ENCODE measurements around the gene KIF11. TPM values are rescaled to one million over a fixed set of nuclear protein-coding genes. Genes with fewer than 3 reads are reported as not detected.

The KIF11 gene
- total and polyA plus RNA-seq, 4 donors: 1.0 to 7.5 (median 1.2) TPM

DNA sequence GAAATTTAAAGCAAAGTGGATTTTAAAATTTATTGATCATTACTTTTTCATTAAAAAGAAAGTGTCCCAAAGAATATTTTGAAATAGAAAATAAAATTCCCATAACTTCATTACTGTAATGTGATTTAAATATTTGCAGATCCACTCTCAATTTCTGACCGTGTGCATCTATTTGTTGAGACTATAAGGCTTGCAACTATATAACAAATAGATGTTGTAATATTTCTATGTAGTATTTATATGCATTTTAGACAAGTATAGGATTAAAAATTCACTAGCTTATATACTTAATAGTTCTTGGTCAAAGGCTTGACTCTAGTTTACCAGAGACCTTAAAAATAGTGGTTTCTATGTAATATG, 100.6 kb downstream of the KIF11 start:
- peaks cover 0 to 2% (median 0%) of the 10 kb centered on the region in 4 donors for H3K36me3 ChIP-seq (ENCODE audit: control insufficient read depth in 4 of 4, insufficient read depth in 4 of 4, low read length in 4 of 4)
- peaks cover 0 to 7% (median 0%) of the 10 kb centered on the region in 5 donors for H3K4me1 ChIP-seq (ENCODE audit: control insufficient read depth in 5 of 5, insufficient read depth in 5 of 5, low read length in 5 of 5)
- H3K9me3 ChIP-seq (ENCODE audit: control insufficient read depth in 4 of 4, insufficient read depth in 3 of 4, low read length in 3 of 4): no peaks in the 10 kb centered on the region
- no peak for ATAC-seq (ENCODE audit: insufficient read depth, low FRiP score)
- H3K27ac ChIP-seq (ENCODE audit: low read depth in 1 of 2, low read length in 1 of 2): no peak overlapping the region
- DNase-seq: no peak
- no peak overlapping the region for H3K9ac ChIP-seq (ENCODE audit: insufficient read depth in 1 of 2, low read length in 2 of 2)
- H3K27me3 ChIP-seq (ENCODE audit: control insufficient read depth in 3 of 3, insufficient read depth in 3 of 3, low read length in 2 of 3): peaks cover 0 to 81% (median 68%) of the 10 kb centered on the region in 3 donors
- H3K4me3 ChIP-seq: no peak overlapping the region
- TF ChIP-seq CTCF (IDR thresholded peaks at IDR 0.05; ENCODE audit: control extremely low read depth, extremely low read depth): no peak
- 74 to 76% methylated on average over 1 of the region's 1 CpG for WGBS, 2 donors

GRCh38 chr10:92695679-92696605, 103.0 kb downstream of the KIF11 start:
- peak in 2 of 3 donors; percentile 38 to 48 for DNase-seq
- Histone ChIP-seq H3K4me3 (no peak overlapping the region), H3K36me3 (ENCODE audit: control insufficient read depth in 4 of 4, insufficient read depth in 4 of 4, low read length in 4 of 4) (peaks cover 0 to 2% (median 0%) of the 10 kb centered on the region in 4 donors), H3K27ac (ENCODE audit: low read depth in 1 of 2, low read length in 1 of 2) (no peak overlapping the region), H3K27me3 (ENCODE audit: control insufficient read depth in 3 of 3, insufficient read depth in 3 of 3, low read length in 2 of 3) (peaks cover 0 to 74% (median 62%) of the 10 kb centered on the region in 3 donors), H3K9me3 (ENCODE audit: control insufficient read depth in 4 of 4, insufficient read depth in 3 of 4, low read length in 3 of 4) (no peaks in the 10 kb centered on the region), H3K9ac (ENCODE audit: insufficient read depth in 1 of 2, low read length in 2 of 2) (no peak overlapping the region), H3K4me1 (ENCODE audit: control insufficient read depth in 5 of 5, insufficient read depth in 5 of 5, low read length in 5 of 5) (peaks cover 0 to 17% (median 0%) of the 10 kb centered on the region in 5 donors)
- ATAC-seq (ENCODE audit: insufficient read depth, low FRiP score): no peak
- no peak for TF ChIP-seq CTCF (IDR thresholded peaks at IDR 0.05; ENCODE audit: control extremely low read depth, extremely low read depth)
- WGBS, 2 donors: 69 to 75% methylated on average over 61 of the region's 61 CpGs

GRCh38 chr10:92696606-92697383, 103.9 kb downstream of the KIF11 start:
- Histone ChIP-seq H3K27me3 (ENCODE audit: control insufficient read depth in 3 of 3, insufficient read depth in 3 of 3, low read length in 2 of 3) (peaks cover 0 to 66% (median 55%) of the 10 kb centered on the region in 3 donors), H3K27ac (ENCODE audit: low read depth in 1 of 2, low read length in 1 of 2) (no peak overlapping the region), H3K9ac (ENCODE audit: insufficient read depth in 1 of 2, low read length in 2 of 2) (no peak overlapping the region)

More at GRCh38 chr10:92696606-92697383, 103.9 kb downstream of the KIF11 start:
- WGBS, 2 donors: 87 to 89% methylated on average over 7 of the region's 7 CpGs
- H3K4me3 ChIP-seq: no peak overlapping the region
- no peaks in the 10 kb centered on the region for H3K9me3 ChIP-seq (ENCODE audit: control insufficient read depth in 4 of 4, insufficient read depth in 3 of 4, low read length in 3 of 4)
- peaks cover 0 to 2% (median 0%) of the 10 kb centered on the region in 4 donors for H3K36me3 ChIP-seq (ENCODE audit: control insufficient read depth in 4 of 4, insufficient read depth in 4 of 4, low read length in 4 of 4)
- H3K4me1 ChIP-seq (ENCODE audit: control insufficient read depth in 5 of 5, insufficient read depth in 5 of 5, low read length in 5 of 5): peaks cover 0 to 17% (median 0%) of the 10 kb centered on the region in 5 donors
- no peak for TF ChIP-seq CTCF (IDR thresholded peaks at IDR 0.05; ENCODE audit: control extremely low read depth, extremely low read depth)
- DNase-seq: no peak
- ATAC-seq (ENCODE audit: insufficient read depth, low FRiP score): no peak
